ENCODE data around the gene CDH16. TPM values are rescaled to one million over a fixed set of nuclear protein-coding genes. Genes with fewer than 3 reads are reported as not detected.
A peak's percentile ranks its signal among the peaks of the same experiment; 100 is the strongest.

The CDH16 gene
- total and polyA plus RNA-seq, 5 donors from 2014 or later, result not detected

- Histone ChIP-seq H3K27me3 (ENCODE audit: control insufficient read depth, insufficient read depth, low read length) (peaks cover 11% of the 10 kb centered on the region), H3K36me3 (ENCODE audit: control insufficient read depth, insufficient read depth, low read length) (no peaks in the 10 kb centered on the region), H3K4me1 (ENCODE audit: control insufficient read depth, insufficient read depth, low read length, poor library complexity, severe bottlenecking) (peaks cover 15% of the 10 kb centered on the region), H3K9me3 (ENCODE audit: control insufficient read depth in 2 of 2, low read length in 2 of 2) (no peaks in the 10 kb centered on the region), H3K27ac (ENCODE audit: insufficient read depth, low read length, poor library complexity, severe bottlenecking) (no peak overlapping the region), H3K4me3 (ENCODE audit: low read depth, low read length) (no peak overlapping the region)
- Mint-ChIP-seq H3K4me1 (peaks cover 0 to 8% (median 4%) of the 10 kb centered on the region in 4 donors), H3K4me3 (peak overlapping the region in 1 of 4 donors; percentile 71), H3K27me3 (peaks cover 51% of the 10 kb centered on the region), H3K36me3 (peaks cover 3% of the 10 kb centered on the region), H3K27ac (no peak overlapping the region), H3K9me3 (peaks cover 0 to 1% (median 0%) of the 10 kb centered on the region in 7 donors)
- ATAC-seq (ENCODE audit: low read depth in 2 of 2) (peak; percentile 55 to 63), DNase-seq (peak in 2 of 3 donors; percentile 33 to 40)
Observed at GRCh38 chr16:66924527-66925321, 6.0 kb upstream of the CDH16 start.

- no peak overlapping the region for H3K27ac ChIP-seq (ENCODE audit: insufficient read depth, low read length, poor library complexity, severe bottlenecking)
- no peaks in the 10 kb centered on the region for H3K9me3 ChIP-seq (ENCODE audit: control insufficient read depth in 2 of 2, low read length in 2 of 2)
- H3K4me1 Mint-ChIP-seq, result peaks cover 0 to 8% (median 4%) of the 10 kb centered on the region in 4 donors
- H3K27ac Mint-ChIP-seq, result no peak overlapping the region
- H3K36me3 Mint-ChIP-seq, result no peaks in the 10 kb centered on the region
- no peaks in the 10 kb centered on the region for H3K36me3 ChIP-seq (ENCODE audit: control insufficient read depth, insufficient read depth, low read length)
- no peak overlapping the region for H3K4me3 Mint-ChIP-seq
- H3K4me3 ChIP-seq (ENCODE audit: low read depth, low read length), result no peak overlapping the region
- peaks cover 0 to 1% (median 0%) of the 10 kb centered on the region in 7 donors for H3K9me3 Mint-ChIP-seq
- peaks cover 11% of the 10 kb centered on the region for H3K27me3 ChIP-seq (ENCODE audit: control insufficient read depth, insufficient read depth, low read length)
- no peak for DNase-seq
- no peak for ATAC-seq (ENCODE audit: low read depth in 2 of 2)
- peaks cover 51% of the 10 kb centered on the region for H3K27me3 Mint-ChIP-seq
- H3K4me1 ChIP-seq (ENCODE audit: control insufficient read depth, insufficient read depth, low read length, poor library complexity, severe bottlenecking), result peaks cover 15% of the 10 kb centered on the region
Observed at GRCh38 chr16:66923866-66924265, 5.2 kb upstream of the CDH16 start.

- Histone ChIP-seq H3K9me3 (ENCODE audit: control insufficient read depth in 2 of 2, low read length in 2 of 2) (no peaks in the 10 kb centered on the region), H3K27me3 (ENCODE audit: control insufficient read depth, insufficient read depth, low read length) (peaks cover 11% of the 10 kb centered on the region), H3K4me1 (ENCODE audit: control insufficient read depth, insufficient read depth, low read length, poor library complexity, severe bottlenecking) (peaks cover 15% of the 10 kb centered on the region), H3K27ac (ENCODE audit: insufficient read depth, low read length, poor library complexity, severe bottlenecking) (no peak overlapping the region), H3K4me3 (ENCODE audit: low read depth, low read length) (no peak overlapping the region), H3K36me3 (ENCODE audit: control insufficient read depth, insufficient read depth, low read length) (no peaks in the 10 kb centered on the region)
- DNase-seq (no peak), ATAC-seq (ENCODE audit: low read depth in 2 of 2) (no peak)
- Mint-ChIP-seq H3K9me3 (peaks cover 0 to 1% (median 0%) of the 10 kb centered on the region in 7 donors), H3K27me3 (peaks cover 55% of the 10 kb centered on the region), H3K27ac (peak overlapping the region in 1 of 3 donors; percentile 56), H3K36me3 (no peaks in the 10 kb centered on the region), H3K4me3 (peak overlapping the region in 1 of 4 donors; percentile 46), H3K4me1 (peaks cover 0 to 8% (median 4%) of the 10 kb centered on the region in 4 donors)
Observed at GRCh38 chr16:66923247-66923731, 4.6 kb upstream of the CDH16 start.

- peaks cover 15% of the 10 kb centered on the region for H3K4me1 ChIP-seq (ENCODE audit: control insufficient read depth, insufficient read depth, low read length, poor library complexity, severe bottlenecking)
- no peak overlapping the region for H3K4me3 Mint-ChIP-seq
- peaks cover 11% of the 10 kb centered on the region for H3K27me3 ChIP-seq (ENCODE audit: control insufficient read depth, insufficient read depth, low read length)
- H3K27me3 Mint-ChIP-seq, result peaks cover 54% of the 10 kb centered on the region
- H3K4me1 Mint-ChIP-seq, result peaks cover 0 to 8% (median 4%) of the 10 kb centered on the region in 4 donors
- H3K36me3 Mint-ChIP-seq, result no peaks in the 10 kb centered on the region
- H3K9me3 ChIP-seq (ENCODE audit: control insufficient read depth in 2 of 2, low read length in 2 of 2), result no peaks in the 10 kb centered on the region
- no peak overlapping the region for H3K27ac Mint-ChIP-seq
- no peak overlapping the region for H3K4me3 ChIP-seq (ENCODE audit: low read depth, low read length)
- no peak for DNase-seq
- no peak overlapping the region for H3K27ac ChIP-seq (ENCODE audit: insufficient read depth, low read length, poor library complexity, severe bottlenecking)
- ATAC-seq (ENCODE audit: low read depth in 2 of 2), result no peak
- H3K36me3 ChIP-seq (ENCODE audit: control insufficient read depth, insufficient read depth, low read length), result no peaks in the 10 kb centered on the region
- no peaks in the 10 kb centered on the region for H3K9me3 Mint-ChIP-seq
Observed at GRCh38 chr16:66921729-66922450, 3.2 kb upstream of the CDH16 start.

- Mint-ChIP-seq H3K9me3 (no peaks in the 10 kb centered on the region), H3K27me3 (peaks cover 46% of the 10 kb centered on the region), H3K4me3 (no peak overlapping the region), H3K4me1 (peaks cover 0 to 8% (median 3%) of the 10 kb centered on the region in 4 donors), H3K36me3 (no peaks in the 10 kb centered on the region), H3K27ac (no peak overlapping the region)
- H3K27ac ChIP-seq (ENCODE audit: insufficient read depth, low read length, poor library complexity, severe bottlenecking), result no peak overlapping the region
- DNase-seq (no peak), ATAC-seq (ENCODE audit: low read depth in 2 of 2) (no peak)
- H3K9me3 ChIP-seq (ENCODE audit: control insufficient read depth in 2 of 2, low read length in 2 of 2), result no peaks in the 10 kb centered on the region
- peaks cover 7% of the 10 kb centered on the region for H3K27me3 ChIP-seq (ENCODE audit: control insufficient read depth, insufficient read depth, low read length)
- peaks cover 15% of the 10 kb centered on the region for H3K4me1 ChIP-seq (ENCODE audit: control insufficient read depth, insufficient read depth, low read length, poor library complexity, severe bottlenecking)
- no peaks in the 10 kb centered on the region for H3K36me3 ChIP-seq (ENCODE audit: control insufficient read depth, insufficient read depth, low read length)
- no peak overlapping the region for H3K4me3 ChIP-seq (ENCODE audit: low read depth, low read length)
Observed at GRCh38 chr16:66920924-66921680, 2.4 kb upstream of the CDH16 start.

GRCh38 chr16:66920299-66920590 lies 1.6 kb upstream of the CDH16 start:
- H3K27ac ChIP-seq (ENCODE audit: insufficient read depth, low read length, poor library complexity, severe bottlenecking), result no peak overlapping the region
- no peak overlapping the region for H3K4me3 ChIP-seq (ENCODE audit: low read depth, low read length)
- Mint-ChIP-seq H3K27ac (no peak overlapping the region), H3K27me3 (peaks cover 39% of the 10 kb centered on the region), H3K4me1 (peaks cover 0 to 2% (median 0%) of the 10 kb centered on the region in 4 donors), H3K9me3 (no peaks in the 10 kb centered on the region), H3K4me3 (no peak overlapping the region), H3K36me3 (no peaks in the 10 kb centered on the region)
- no peaks in the 10 kb centered on the region for H3K36me3 ChIP-seq (ENCODE audit: control insufficient read depth, insufficient read depth, low read length)
- peaks cover 3% of the 10 kb centered on the region for H3K27me3 ChIP-seq (ENCODE audit: control insufficient read depth, insufficient read depth, low read length)
- H3K4me1 ChIP-seq (ENCODE audit: control insufficient read depth, insufficient read depth, low read length, poor library complexity, severe bottlenecking), result peaks cover 9% of the 10 kb centered on the region
- H3K9me3 ChIP-seq (ENCODE audit: control insufficient read depth in 2 of 2, low read length in 2 of 2), result no peaks in the 10 kb centered on the region
- no peak for DNase-seq
- ATAC-seq (ENCODE audit: low read depth in 2 of 2), result no peak

GRCh38 chr16:66919569-66920298 lies 1.0 kb upstream of the CDH16 start:
- peaks cover 38% of the 10 kb centered on the region for H3K27me3 Mint-ChIP-seq

More at GRCh38 chr16:66919569-66920298, 1.0 kb upstream of the CDH16 start:
- Mint-ChIP-seq H3K4me3 (no peak overlapping the region), H3K4me1 (peaks cover 0 to 2% (median 0%) of the 10 kb centered on the region in 4 donors), H3K27ac (no peak overlapping the region), H3K36me3 (no peaks in the 10 kb centered on the region), H3K9me3 (no peaks in the 10 kb centered on the region)
- Histone ChIP-seq H3K9me3 (ENCODE audit: control insufficient read depth in 2 of 2, low read length in 2 of 2) (no peaks in the 10 kb centered on the region), H3K36me3 (ENCODE audit: control insufficient read depth, insufficient read depth, low read length) (no peaks in the 10 kb centered on the region), H3K27me3 (ENCODE audit: control insufficient read depth, insufficient read depth, low read length) (peaks cover 3% of the 10 kb centered on the region), H3K27ac (ENCODE audit: insufficient read depth, low read length, poor library complexity, severe bottlenecking) (no peak overlapping the region), H3K4me3 (ENCODE audit: low read depth, low read length) (no peak overlapping the region), H3K4me1 (ENCODE audit: control insufficient read depth, insufficient read depth, low read length, poor library complexity, severe bottlenecking) (peaks cover 4% of the 10 kb centered on the region)
- ATAC-seq (ENCODE audit: low read depth in 2 of 2), result no peak
- no peak for DNase-seq
